ENCODE measurements around the gene DHH.
A peak's percentile ranks its signal among the peaks of the same experiment; 100 is the strongest.
"Not testable (repeated sequence)": the region's sequence is repeated elsewhere in the genome, so short reads cannot be mapped to it uniquely, and the experiment has no call there.

DHH gene

DNA sequence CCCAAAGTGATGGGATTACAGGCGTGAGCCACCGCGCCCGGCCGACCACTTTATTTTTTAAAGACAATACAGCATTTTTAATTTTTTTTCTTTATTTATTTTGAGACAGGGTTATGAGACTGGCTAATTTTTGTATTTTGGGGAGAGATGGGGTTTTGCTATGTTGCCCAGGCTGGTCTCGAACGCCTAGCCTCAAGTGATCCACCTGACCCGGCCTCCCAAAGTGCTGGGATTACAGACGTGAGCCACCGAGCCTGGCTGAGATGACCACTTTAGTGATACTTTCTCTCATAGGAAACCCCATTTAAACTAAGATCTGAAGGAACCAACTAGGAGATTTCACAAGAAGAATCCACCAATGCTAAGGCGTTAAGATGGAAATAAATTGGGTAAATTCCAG lies 23.6 kb downstream of the DHH start:
- Histone ChIP-seq H3K4me1 (ENCODE audit: control insufficient read depth in 1 of 2, insufficient read depth in 2 of 2, low read length in 2 of 2) (peaks cover 9 to 11% of the 10 kb centered on the region in 2 donors), H3K36me3 (ENCODE audit: control insufficient read depth in 1 of 2, insufficient read depth in 2 of 2, low read length in 2 of 2) (no peaks in the 10 kb centered on the region), H3K4me3 (ENCODE audit: low read depth in 1 of 2, low read length in 2 of 2) (no peak overlapping the region), H3K27me3 (ENCODE audit: control insufficient read depth in 1 of 2, insufficient read depth in 2 of 2, low read length in 2 of 2) (no peaks in the 10 kb centered on the region), H3K9ac (ENCODE audit: low read depth in 1 of 2, low read length in 2 of 2) (no peak overlapping the region), H3K27ac (ENCODE audit: low read depth, low read length) (no peak overlapping the region), H3K9me3 (ENCODE audit: control insufficient read depth in 1 of 2, low read length in 2 of 2) (no peaks in the 10 kb centered on the region)

DNA sequence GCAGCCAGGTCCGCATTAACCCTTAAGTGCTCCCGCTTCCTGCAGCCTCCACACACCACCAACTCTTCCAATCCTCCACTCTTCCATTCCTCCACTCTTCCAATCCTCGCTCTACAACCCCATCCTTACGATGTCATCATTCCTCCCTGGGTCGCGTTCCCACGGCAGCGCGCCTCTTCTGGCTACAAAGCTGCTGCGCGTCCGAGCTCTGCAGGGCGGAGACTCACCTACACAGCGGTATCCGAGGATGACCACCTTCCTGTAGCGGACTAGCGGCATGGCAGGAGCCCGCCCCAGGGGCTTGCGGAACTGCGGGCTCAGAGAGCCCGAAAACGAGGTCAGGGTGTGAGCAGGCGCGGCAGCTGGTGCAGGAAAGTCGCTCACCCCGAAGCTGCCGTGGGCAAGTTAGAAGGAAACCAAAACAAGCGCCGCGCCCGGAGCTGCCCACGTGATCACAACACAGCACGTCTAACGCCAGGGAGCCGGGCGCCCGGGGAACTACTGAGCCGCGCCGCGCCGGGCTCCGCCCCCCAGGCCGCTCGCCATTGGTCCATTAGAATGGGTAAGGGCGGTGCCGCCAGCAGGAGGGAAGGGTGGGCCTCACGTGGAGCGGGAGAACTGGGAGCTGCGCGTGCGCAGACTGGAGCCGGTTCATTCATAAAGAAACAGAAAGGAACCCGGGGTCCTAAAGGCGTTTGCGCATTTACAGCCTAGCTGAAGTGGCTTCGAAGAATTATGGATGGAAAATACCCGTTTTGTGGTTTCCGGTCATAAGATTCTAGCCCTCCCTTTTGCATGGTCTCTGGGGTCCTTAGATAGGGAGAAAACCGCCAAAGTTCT lies 24.9 kb downstream of the DHH start, which contains the start of gene RHEBL1:
TSS of gene RHEBL1 (minus strand) at position 473 of the 840 bp plus-strand sequence. CDS start at position 279, 194 bp downstream.
- peak within 1 kb of the TSS; percentile 68 to 78 for H3K9ac ChIP-seq (ENCODE audit: low read depth in 1 of 2, low read length in 2 of 2)
- H3K4me3 ChIP-seq (ENCODE audit: low read depth in 1 of 2, low read length in 2 of 2), result peak within 1 kb of the TSS; percentile 93 to 96
- H3K9me3 ChIP-seq (ENCODE audit: control insufficient read depth in 1 of 2, low read length in 2 of 2), result no peaks in the 10 kb centered on the region
- peaks cover 9 to 11% of the 10 kb centered on the region in 2 donors for H3K4me1 ChIP-seq (ENCODE audit: control insufficient read depth in 1 of 2, insufficient read depth in 2 of 2, low read length in 2 of 2)
- H3K27me3 ChIP-seq (ENCODE audit: control insufficient read depth in 1 of 2, insufficient read depth in 2 of 2, low read length in 2 of 2), result no peaks in the 10 kb centered on the region
- peak within 1 kb of the TSS; percentile 45 for H3K27ac ChIP-seq (ENCODE audit: low read depth, low read length)
- no peaks in the 10 kb centered on the region for H3K36me3 ChIP-seq (ENCODE audit: control insufficient read depth in 1 of 2, insufficient read depth in 2 of 2, low read length in 2 of 2)

DNA sequence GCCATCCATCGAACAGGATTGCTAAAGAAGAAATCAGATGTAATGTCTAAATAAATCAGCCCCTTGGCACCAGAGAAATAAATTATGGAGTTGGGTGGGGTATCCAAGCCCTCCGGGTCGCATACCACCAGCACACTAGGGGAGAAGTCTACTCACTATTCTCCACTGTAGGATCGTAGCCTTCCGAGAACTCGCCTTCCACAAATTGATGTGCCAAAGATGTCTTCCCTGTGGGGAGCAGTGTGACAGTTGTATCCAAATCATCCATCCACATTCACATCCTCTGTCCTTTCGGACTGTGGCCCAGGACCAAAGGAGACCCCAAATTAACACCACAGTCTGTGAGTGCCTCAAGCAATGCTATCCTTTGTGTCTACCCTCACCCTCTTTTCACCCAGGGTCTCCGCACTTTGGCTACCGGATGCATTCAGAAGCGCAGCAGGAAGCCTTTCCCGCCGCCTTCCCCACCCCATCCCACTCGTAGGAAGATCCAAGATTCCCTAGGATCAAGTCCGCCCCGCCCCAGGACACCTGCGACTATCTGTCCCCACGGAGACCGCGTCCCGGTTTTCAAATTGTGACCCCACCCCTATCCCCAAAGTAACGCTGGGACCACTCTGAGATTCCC lies 25.6 kb downstream of the DHH start:
- H3K9ac ChIP-seq (ENCODE audit: low read depth in 1 of 2, low read length in 2 of 2), result peak overlapping the region; percentile 68 to 78
- peaks cover 9 to 11% of the 10 kb centered on the region in 2 donors for H3K4me1 ChIP-seq (ENCODE audit: control insufficient read depth in 1 of 2, insufficient read depth in 2 of 2, low read length in 2 of 2)
- no peak overlapping the region for H3K27ac ChIP-seq (ENCODE audit: low read depth, low read length)

GRCh38 chr12:49066120-49066519 lies 28.5 kb downstream of the DHH start:
- Histone ChIP-seq H3K4me1 (ENCODE audit: control insufficient read depth in 1 of 2, insufficient read depth in 2 of 2, low read length in 2 of 2) (peaks cover 15 to 17% of the 10 kb centered on the region in 2 donors), H3K27ac (ENCODE audit: low read depth, low read length) (no peak overlapping the region), H3K36me3 (ENCODE audit: control insufficient read depth in 1 of 2, insufficient read depth in 2 of 2, low read length in 2 of 2) (no peaks in the 10 kb centered on the region), H3K4me3 (ENCODE audit: low read depth in 1 of 2, low read length in 2 of 2) (no peak overlapping the region), H3K27me3 (ENCODE audit: control insufficient read depth in 1 of 2, insufficient read depth in 2 of 2, low read length in 2 of 2) (no peaks in the 10 kb centered on the region), H3K9me3 (ENCODE audit: control insufficient read depth in 1 of 2, low read length in 2 of 2) (no peaks in the 10 kb centered on the region), H3K9ac (ENCODE audit: low read depth in 1 of 2, low read length in 2 of 2) (no peak overlapping the region)

More for the DNA sequence above, 25.6 kb downstream of the DHH start:
- Histone ChIP-seq H3K4me3 (ENCODE audit: low read depth in 1 of 2, low read length in 2 of 2) (peak overlapping the region; percentile 93 to 96), H3K9me3 (ENCODE audit: control insufficient read depth in 1 of 2, low read length in 2 of 2) (no peaks in the 10 kb centered on the region), H3K27me3 (ENCODE audit: control insufficient read depth in 1 of 2, insufficient read depth in 2 of 2, low read length in 2 of 2) (no peaks in the 10 kb centered on the region), H3K36me3 (ENCODE audit: control insufficient read depth in 1 of 2, insufficient read depth in 2 of 2, low read length in 2 of 2) (no peaks in the 10 kb centered on the region)

GRCh38 chr12:49064767-49065152 lies 29.8 kb downstream of the DHH start:
- H3K4me3 ChIP-seq (ENCODE audit: low read depth in 1 of 2, low read length in 2 of 2), result no peak overlapping the region
- no peaks in the 10 kb centered on the region for H3K36me3 ChIP-seq (ENCODE audit: control insufficient read depth in 1 of 2, insufficient read depth in 2 of 2, low read length in 2 of 2)
- no peak overlapping the region for H3K9ac ChIP-seq (ENCODE audit: low read depth in 1 of 2, low read length in 2 of 2)
- H3K27ac ChIP-seq (ENCODE audit: low read depth, low read length), result no peak overlapping the region
- no peaks in the 10 kb centered on the region for H3K27me3 ChIP-seq (ENCODE audit: control insufficient read depth in 1 of 2, insufficient read depth in 2 of 2, low read length in 2 of 2)
- H3K4me1 ChIP-seq (ENCODE audit: control insufficient read depth in 1 of 2, insufficient read depth in 2 of 2, low read length in 2 of 2), result peaks cover 11 to 14% of the 10 kb centered on the region in 2 donors
- no peaks in the 10 kb centered on the region for H3K9me3 ChIP-seq (ENCODE audit: control insufficient read depth in 1 of 2, low read length in 2 of 2)

DNA sequence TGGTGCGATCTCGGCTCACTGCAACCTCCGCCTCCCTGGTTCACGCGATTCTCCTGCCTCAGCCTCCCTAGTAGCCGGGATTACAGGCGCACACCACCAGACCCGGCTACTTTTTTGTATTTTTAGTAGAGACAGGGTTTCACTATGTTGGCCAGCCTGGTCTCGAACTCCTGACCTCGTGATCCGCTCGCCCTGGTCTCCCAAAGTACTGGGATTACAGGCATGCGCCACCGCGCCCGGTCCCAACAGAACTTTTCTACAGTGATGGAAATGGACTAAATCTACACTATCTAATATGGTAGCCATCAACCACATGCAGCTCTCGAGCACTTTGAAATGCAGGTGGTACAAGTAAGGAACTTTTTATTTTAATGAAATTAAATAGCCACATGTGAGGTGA lies 32.7 kb downstream of the DHH start:
- not testable (repeated sequence) for H3K4me3 ChIP-seq (ENCODE audit: low read depth in 1 of 2, low read length in 2 of 2); H3K9me3 ChIP-seq (ENCODE audit: control insufficient read depth in 1 of 2, low read length in 2 of 2); H3K27me3 ChIP-seq (ENCODE audit: control insufficient read depth in 1 of 2, insufficient read depth in 2 of 2, low read length in 2 of 2); H3K9ac ChIP-seq (ENCODE audit: low read depth in 1 of 2, low read length in 2 of 2); H3K36me3 ChIP-seq (ENCODE audit: control insufficient read depth in 1 of 2, insufficient read depth in 2 of 2, low read length in 2 of 2); H3K27ac ChIP-seq (ENCODE audit: low read depth, low read length)
- peaks cover 25 to 31% of the 10 kb centered on the region in 2 donors for H3K4me1 ChIP-seq (ENCODE audit: control insufficient read depth in 1 of 2, insufficient read depth in 2 of 2, low read length in 2 of 2)

- Histone ChIP-seq H3K9ac (ENCODE audit: low read depth in 1 of 2, low read length in 2 of 2) (peak overlapping the region; percentile 87 to 95), H3K27me3 (ENCODE audit: control insufficient read depth in 1 of 2, insufficient read depth in 2 of 2, low read length in 2 of 2) (no peaks in the 10 kb centered on the region), H3K9me3 (ENCODE audit: control insufficient read depth in 1 of 2, low read length in 2 of 2) (no peaks in the 10 kb centered on the region), H3K36me3 (ENCODE audit: control insufficient read depth in 1 of 2, insufficient read depth in 2 of 2, low read length in 2 of 2) (no peaks in the 10 kb centered on the region), H3K27ac (ENCODE audit: low read depth, low read length) (no peak overlapping the region), H3K4me3 (ENCODE audit: low read depth in 1 of 2, low read length in 2 of 2) (peak overlapping the region; percentile 87 to 97), H3K4me1 (ENCODE audit: control insufficient read depth in 1 of 2, insufficient read depth in 2 of 2, low read length in 2 of 2) (peaks cover 32 to 38% of the 10 kb centered on the region in 2 donors)
Measured at GRCh38 chr12:49061157-49061650, 33.4 kb downstream of the DHH start.

- no peaks in the 10 kb centered on the region for H3K36me3 ChIP-seq (ENCODE audit: control insufficient read depth in 1 of 2, insufficient read depth in 2 of 2, low read length in 2 of 2)
- no peaks in the 10 kb centered on the region for H3K27me3 ChIP-seq (ENCODE audit: control insufficient read depth in 1 of 2, insufficient read depth in 2 of 2, low read length in 2 of 2)
- H3K9ac ChIP-seq (ENCODE audit: low read depth in 1 of 2, low read length in 2 of 2), result peak within 1 kb of the TSS; percentile 87 to 95
- peaks cover 39 to 45% of the 10 kb centered on the region in 2 donors for H3K4me1 ChIP-seq (ENCODE audit: control insufficient read depth in 1 of 2, insufficient read depth in 2 of 2, low read length in 2 of 2)
- H3K27ac ChIP-seq (ENCODE audit: low read depth, low read length), result peak within 1 kb of the TSS; percentile 96
- H3K9me3 ChIP-seq (ENCODE audit: control insufficient read depth in 1 of 2, low read length in 2 of 2), result no peaks in the 10 kb centered on the region
- peak within 1 kb of the TSS; percentile 87 to 97 for H3K4me3 ChIP-seq (ENCODE audit: low read depth in 1 of 2, low read length in 2 of 2)
Measured at GRCh38 chr12:49060237-49061156, 34.1 kb downstream of the DHH start, which contains the start of gene KMT2D. Gene KMT2D, minus strand, starts transcription at chr12:49060794. Its CDS starts 5,470 bp downstream, at chr12:49055324.

DNA sequence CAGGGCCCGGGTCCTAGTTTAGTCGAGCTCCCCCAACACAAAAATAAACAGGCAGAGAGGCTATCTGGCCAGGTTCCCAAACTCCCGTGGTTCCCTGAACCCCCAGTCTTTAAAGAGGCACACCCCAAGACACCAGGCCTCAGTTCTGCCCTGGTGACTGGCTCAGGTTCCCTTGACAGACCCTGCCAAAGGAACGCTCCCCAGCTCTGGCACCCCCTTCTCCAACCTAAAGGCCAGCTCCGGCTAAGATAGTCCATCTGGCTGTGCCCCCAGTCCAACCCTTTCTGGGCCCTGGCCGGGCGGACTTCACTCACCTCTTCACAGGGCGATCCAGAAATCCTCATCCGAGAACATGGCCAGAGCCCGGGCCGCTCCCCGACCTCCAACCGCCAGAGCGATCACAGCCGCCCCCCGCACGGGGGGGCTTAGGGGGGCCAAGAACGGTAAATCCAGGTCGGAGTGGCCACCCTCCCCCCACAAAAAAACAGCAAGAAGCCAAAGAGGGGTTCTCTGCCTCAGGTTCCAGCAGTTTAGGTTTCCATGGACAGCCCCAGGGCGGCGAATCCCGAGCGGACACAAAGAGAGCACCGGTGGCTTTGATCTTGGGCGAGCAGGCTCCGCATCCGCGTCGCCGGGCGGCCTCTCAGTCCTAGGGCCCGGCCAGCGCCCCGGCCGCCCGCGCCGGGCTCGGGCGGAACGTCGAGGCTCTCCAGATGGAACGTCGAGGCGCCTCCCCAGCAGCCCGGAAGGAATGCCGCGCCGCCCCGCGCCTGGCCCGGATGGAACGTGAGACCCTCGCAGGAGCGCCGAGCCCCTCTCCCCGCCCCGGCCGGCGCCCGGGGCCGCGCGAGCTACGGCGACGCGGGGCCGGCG lies 35.1 kb downstream of the DHH start:
- Histone ChIP-seq H3K27ac (ENCODE audit: low read depth, low read length) (peak overlapping the region; percentile 96), H3K4me1 (ENCODE audit: control insufficient read depth in 1 of 2, insufficient read depth in 2 of 2, low read length in 2 of 2) (peaks cover 45 to 49% of the 10 kb centered on the region in 2 donors), H3K4me3 (ENCODE audit: low read depth in 1 of 2, low read length in 2 of 2) (peak overlapping the region; percentile 87 to 97)

More for the DNA sequence above, 35.1 kb downstream of the DHH start:
- Histone ChIP-seq H3K36me3 (ENCODE audit: control insufficient read depth in 1 of 2, insufficient read depth in 2 of 2, low read length in 2 of 2) (peaks cover 5 to 8% of the 10 kb centered on the region in 2 donors), H3K9me3 (ENCODE audit: control insufficient read depth in 1 of 2, low read length in 2 of 2) (no peaks in the 10 kb centered on the region), H3K27me3 (ENCODE audit: control insufficient read depth in 1 of 2, insufficient read depth in 2 of 2, low read length in 2 of 2) (no peaks in the 10 kb centered on the region), H3K9ac (ENCODE audit: low read depth in 1 of 2, low read length in 2 of 2) (peak overlapping the region; percentile 87 to 95)

Measured in duodenal mucosa (tissue), 2 donors.